Loucy (cell line): ENCODE data around the gene NKAIN2.
"Not testable (repeated sequence)": the region's sequence is repeated elsewhere in the genome, so short reads cannot be mapped to it uniquely, and the experiment has no call there.

Source experiments
- CTCF ChIP-seq: fragments of 200-600 bp; sonication (generic); conservative IDR thresholded peaks from 2 replicates; pipeline ENCODE4 v1.5.1; 2014; ENCODE audit warnings: mild to moderate bottlenecking, antibody characterized with exemption, low read length
- EZH2phosphoT487 ChIP-seq: fragments of 200-600 bp; IDR thresholded peaks from 2 replicates; pipeline ENCODE4 v1.6.1; 2018; ENCODE audit warnings: antibody characterized with exemption, mild to moderate bottlenecking, moderate library complexity, borderline replicate concordance

- TF ChIP-seq CTCF, EZH2phosphoT487: not testable (repeated sequence)
Measured at GRCh38 chr6:124560078-124560477, 756.4 kb downstream of the NKAIN2 start.
